ENCODE measurements around the gene FBN2.

FBN2 gene

DNA sequence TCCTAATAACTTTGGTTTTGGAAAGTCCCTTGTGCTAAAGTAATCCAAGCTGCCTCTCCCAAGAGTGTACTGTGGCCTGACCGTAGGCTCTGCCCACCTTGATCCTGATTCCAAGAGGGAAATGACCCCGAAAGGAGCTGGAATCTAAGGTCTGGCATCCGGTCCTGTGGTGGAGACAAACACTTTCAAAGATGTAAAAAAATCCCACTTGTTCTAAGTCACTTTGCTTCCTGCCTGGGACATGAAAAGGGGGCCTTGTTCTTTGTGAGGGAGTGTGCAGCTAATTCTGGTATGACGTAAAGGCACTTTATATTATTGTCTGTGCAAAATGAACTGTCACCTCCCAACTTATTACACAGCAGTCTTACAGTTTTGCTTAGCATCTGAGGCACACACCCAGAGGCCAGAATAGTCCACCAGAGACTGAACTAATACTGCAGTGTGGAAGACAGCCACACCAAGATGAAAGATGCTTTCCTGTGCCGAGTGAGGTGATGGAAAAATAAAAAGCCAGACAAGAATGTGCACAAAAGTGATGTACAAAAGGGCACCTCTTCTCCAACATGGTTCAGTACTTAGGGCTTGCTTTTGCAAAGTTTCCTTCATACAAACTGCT lies 325.7 kb downstream of the FBN2 start:
- no peak for DNase-seq (ENCODE audit: low read depth, low spot score)

GRCh38 chr5:128208436-128208835 lies 329.6 kb downstream of the FBN2 start:
- no peak for DNase-seq (ENCODE audit: low read depth, low spot score)
